H1 (cell line): ENCODE measurements around the gene ACTR5.

Experiments used
- BRCA1 ChIP-seq: IDR thresholded peaks from 2 replicates; pipeline ENCODE4 v1.6.1; 2012; ENCODE audit warnings: low read depth, low read length, improper control_type of control experiment
- CTCF ChIP-seq, 3 experiments: IDR thresholded peaks; 1 replicate in 2 of 3; 2 replicates in 1 of 3; pipeline versions ENCODE4 v1.5.1 to v1.6.1; 2011; ENCODE audit warnings: low read length in 3 of 3, mild to moderate bottlenecking in 3 of 3, inconsistent platforms in 2 of 3, low read depth in 1 of 3, moderate library complexity in 1 of 3; ENCODE audit not compliant: insufficient read depth in 1 of 3; ENCODE audit errors: control extremely low read depth in 1 of 3
- HDAC2 ChIP-seq, 2 experiments: fragments of 300-600 bp in 1 of 2; sonication (generic) in 1 of 2; IDR thresholded peaks; 2 replicates each; pipeline ENCODE4 v1.6.1; 2011 to 2012; ENCODE audit warnings: low read depth in 2 of 2, low read length in 2 of 2, mild to moderate bottlenecking in 2 of 2, moderate library complexity in 2 of 2, borderline replicate concordance in 1 of 2, inconsistent platforms in 1 of 2
- POLR2A ChIP-seq, 2 experiments: IDR thresholded peaks; 1 replicate in 1 of 2; 2 replicates in 1 of 2; pipeline ENCODE4 v1.6.1; 2011; ENCODE audit warnings: low read depth in 2 of 2, low read length in 2 of 2, mild to moderate bottlenecking in 2 of 2; ENCODE audit errors: control extremely low read depth in 1 of 2
- POLR2AphosphoS5 ChIP-seq: IDR thresholded peaks from 2 replicates; pipeline ENCODE4 v1.6.1; 2011; ENCODE audit warnings: low read depth, low read length
- POU5F1 ChIP-seq: IDR thresholded peaks from 2 replicates; pipeline ENCODE4 v1.6.1; 2011; ENCODE audit warnings: low read depth, mild to moderate bottlenecking, low read length, moderate library complexity
- RNF2 ChIP-seq: fragments of 200-900, 300-1000 bp; sonication (generic); IDR thresholded peaks from 2 replicates; pipeline ENCODE4 v1.7.1; 2016; ENCODE audit warnings: borderline replicate concordance, low read depth, mild to moderate bottlenecking, antibody characterized with exemption, low read length; ENCODE audit not compliant: poor library complexity, severe bottlenecking; ENCODE audit errors: missing control alignments

GRCh38 chr20:38714308-38714707 lies 34.0 kb upstream of the ACTR5 start:
- no peak for TF ChIP-seq BRCA1
- TF ChIP-seq POU5F1, result no peak
- no peak for TF ChIP-seq POLR2A (IDR thresholded peaks at IDR 0.05; ENCODE audit: control extremely low read depth in 1 of 2, low read depth in 2 of 2, low read length in 2 of 2)
- TF ChIP-seq CTCF (IDR thresholded peaks at IDR 0.05; ENCODE audit: control extremely low read depth in 1 of 3, insufficient read depth in 1 of 3, low read depth in 1 of 3, low read length in 3 of 3), result no peak
- no peak for TF ChIP-seq RNF2
- no peak for TF ChIP-seq POLR2AphosphoS5
- no peak for TF ChIP-seq HDAC2 (IDR thresholded peaks at IDR 0.05; ENCODE audit: borderline replicate concordance in 1 of 2, low read depth in 2 of 2, low read length in 2 of 2)
